Right cardiac atrium (tissue), 5 donors: ENCODE measurements around the gene MED16. TPM values are rescaled to one million over a fixed set of nuclear protein-coding genes. Genes with fewer than 3 reads are reported as not detected.
"Not testable (repeated sequence)": the region's sequence is repeated elsewhere in the genome, so short reads cannot be mapped to it uniquely, and the experiment has no call there.

ENCODE experiments used
- ATAC-seq, 2 donors: fragments of 200-7000 bp; cut with Tn5 transposase; one replicate each; pipeline versions ENCODE4 v1.8.0 to v1.9.1; 2020; ENCODE audit warnings: moderate library complexity in 2 of 2, mild to moderate bottlenecking in 1 of 2
- DNase-seq, 3 donors: peaks; one replicate each; pipeline ENCODE4 v3.0.0-alpha.2; 2020
- H3K27ac ChIP-seq: one replicate; pipeline ENCODE4 v1.5.1; 2013; ENCODE audit warnings: mild to moderate bottlenecking, low read length, control low read depth, moderate library complexity
- H3K27me3 ChIP-seq: one replicate; pipeline ENCODE4 v1.6.1; 2013; ENCODE audit not compliant: control insufficient read depth, insufficient read depth
- H3K4me1 ChIP-seq: one replicate; pipeline ENCODE4 v1.6.1; 2013; ENCODE audit warnings: low read length; ENCODE audit not compliant: control insufficient read depth, insufficient read depth
- H3K4me3 ChIP-seq: one replicate; pipeline ENCODE4 v1.5.1; 2013; ENCODE audit warnings: low read length, control low read depth
- H3K9me3 ChIP-seq: one replicate; pipeline ENCODE4 v1.6.1; 2013; ENCODE audit warnings: low read length; ENCODE audit not compliant: control insufficient read depth
- whole genome bisulfite sequencing: extraction: QIAGEN DNeasy Blood & Tissue Kit; methylation state at CpG from one replicate; pipeline ENCODE4 v1.1.7; 2013; 5-methylcytosine and 5-hydroxymethylcytosine counted together
- intact Hi-C, 4 donors: fragments of 100-400 bp; cut with DNase I; formaldehyde crosslinking; loops; one replicate each; pipeline versions ENCODE4 v1.11.0 to v1.14.0; 2022 to 2023
- polyA plus RNA-seq: library from polyadenylated mRNA; stranded (reverse); fragments of 200-250 nt; gene quantifications from one replicate; pipeline ENCODE4 v1.2.3, GENCODE V29; 2013
- total RNA-seq, 4 donors: library from RNA; stranded (reverse); fragmentation: NEBNext Ultra II Directional; extraction: Animal tissue kit (Norgen Biotek cat#: 25700); gene quantifications; one replicate each; pipeline ENCODE4 v1.2.1, GENCODE V29; 2021
- donor health status: healthy with polysubstance abuse.
- donor health status: DM: no; HTN: yes; CAD: no.
- donor health status: DM: no; HTN: no; CAD: no.
- donor health status: DM: no; HTN: yes; CAD: no; lungs with severe emphysema.
- donor health status: DM: yes; HTN: yes; CAD: no.

The MED16 gene
- total and polyA plus RNA-seq, 5 donors, result 21.3 to 28.4 (median 25.0) TPM

DNA sequence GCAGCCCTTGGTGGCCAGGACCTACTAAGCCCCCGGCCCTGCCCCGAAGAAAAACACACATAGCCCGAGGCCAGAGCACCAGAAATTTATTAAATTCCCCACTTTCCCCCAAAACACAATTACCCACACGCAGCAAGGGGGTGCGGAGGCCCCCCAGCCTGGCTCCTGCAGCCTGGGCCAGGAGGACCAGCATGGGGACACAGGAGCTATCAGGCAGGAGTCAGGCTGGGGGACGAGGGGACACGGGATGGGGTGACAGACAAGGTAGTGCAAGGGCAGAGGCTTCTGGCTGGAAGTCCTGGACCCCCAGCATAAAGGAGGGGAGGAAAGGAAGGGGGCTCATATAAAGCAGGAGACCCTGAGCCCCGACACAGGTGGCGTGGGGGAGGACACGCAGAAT lies 3.4 kb upstream of the MED16 start:
- no peak overlapping the region for H3K4me3 ChIP-seq
- DNase-seq (no peak), ATAC-seq (no peak)
- no peaks in the 10 kb centered on the region for H3K9me3 ChIP-seq
- no peaks in the 10 kb centered on the region for H3K4me1 ChIP-seq
- H3K27ac ChIP-seq, result no peak overlapping the region
- intact Hi-C loops, result no loop called here
- H3K27me3 ChIP-seq, result no peaks in the 10 kb centered on the region
- 96% methylated on average over 10 of the region's 10 CpGs for WGBS

DNA sequence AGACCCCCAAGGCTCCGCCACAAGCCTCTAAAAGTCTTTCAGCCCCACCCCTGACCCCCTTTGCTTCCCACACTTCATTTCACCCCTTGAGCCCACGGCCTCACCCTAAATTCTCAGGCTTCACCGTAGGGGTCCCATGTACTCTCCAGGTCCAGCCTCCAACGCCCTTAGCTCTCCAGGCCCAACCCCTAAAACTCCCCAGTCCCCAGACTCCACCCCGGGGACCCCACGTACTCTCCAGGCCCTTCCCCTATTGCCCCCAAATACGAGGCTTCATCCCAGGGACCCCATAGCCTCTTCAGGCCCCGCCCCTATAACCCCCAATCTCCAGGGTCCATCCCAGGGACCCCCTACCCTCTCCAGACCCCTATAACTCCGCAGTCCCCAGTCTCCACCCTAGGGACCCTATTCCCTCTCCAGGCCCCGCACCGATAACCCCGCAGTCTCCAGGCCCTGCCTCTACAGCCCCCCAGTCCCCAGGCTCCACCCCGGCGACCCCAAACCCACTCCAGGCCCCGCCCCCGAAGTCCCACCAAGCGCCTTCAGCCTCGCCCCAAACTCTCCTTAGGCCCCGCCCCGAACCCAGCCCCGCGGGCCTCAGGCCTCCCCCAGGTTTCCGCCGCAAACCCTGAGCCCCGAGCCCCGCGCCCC lies 619 bp downstream of the MED16 start:
- intact Hi-C loops, result no loop called here
- Histone ChIP-seq H3K27me3 (no peaks in the 10 kb centered on the region), H3K4me1 (no peaks in the 10 kb centered on the region), H3K9me3 (no peaks in the 10 kb centered on the region), H3K4me3 (peak overlapping the region; percentile 89), H3K27ac (peak overlapping the region; percentile 10)
- DNase-seq (peak in 1 of 3 donors; percentile 54), ATAC-seq (peak; percentile 4 to 5)
- 5% methylated on average over 26 of the region's 27 CpGs for WGBS

DNA sequence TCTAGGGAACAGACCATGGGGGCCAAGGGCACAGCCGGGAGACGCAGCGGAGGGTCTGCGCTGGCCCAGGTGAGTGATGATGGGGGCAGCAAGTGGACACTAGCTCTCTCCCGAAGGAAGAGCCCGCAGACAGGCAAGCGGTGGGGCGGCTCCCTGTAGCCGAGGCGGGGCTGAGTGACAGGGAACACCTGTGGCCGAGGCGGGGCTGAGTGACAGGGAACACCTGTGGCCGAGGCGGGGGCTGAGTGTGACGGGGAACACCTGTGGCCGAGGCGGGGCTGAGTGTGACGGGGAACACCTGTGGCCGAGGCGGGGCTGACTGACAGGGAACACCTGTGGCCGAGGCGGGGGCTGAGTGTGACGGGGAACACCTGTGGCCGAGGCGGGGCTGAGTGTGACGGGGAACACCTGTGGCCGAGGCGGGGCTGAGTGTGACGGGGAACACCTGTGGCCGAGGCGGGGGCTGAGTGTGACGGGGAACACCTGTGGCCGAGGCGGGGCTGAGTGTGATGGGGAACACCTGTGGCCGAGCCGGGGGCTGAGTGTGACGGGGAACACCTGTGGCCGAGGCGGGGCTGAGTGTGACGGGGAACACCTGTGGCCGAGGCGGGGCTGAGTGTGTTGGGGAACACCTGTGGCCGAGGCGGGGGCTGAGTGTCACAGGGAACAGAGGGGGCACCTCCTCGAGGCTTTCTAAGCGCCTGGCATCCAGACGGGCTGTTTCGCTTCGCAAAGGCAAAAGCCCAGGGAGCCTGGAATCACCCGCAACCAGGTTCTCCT lies 1.4 kb downstream of the MED16 start:
- intact Hi-C loops, H3K27ac ChIP-seq, H3K27me3 ChIP-seq, ATAC-seq, H3K4me1 ChIP-seq, H3K9me3 ChIP-seq: not testable (repeated sequence)
- H3K4me3 ChIP-seq, result peak overlapping the region; percentile 89
- WGBS, result 77% methylated on average over 48 of the region's 50 CpGs
- DNase-seq, result peak in 1 of 3 donors; percentile 58

DNA sequence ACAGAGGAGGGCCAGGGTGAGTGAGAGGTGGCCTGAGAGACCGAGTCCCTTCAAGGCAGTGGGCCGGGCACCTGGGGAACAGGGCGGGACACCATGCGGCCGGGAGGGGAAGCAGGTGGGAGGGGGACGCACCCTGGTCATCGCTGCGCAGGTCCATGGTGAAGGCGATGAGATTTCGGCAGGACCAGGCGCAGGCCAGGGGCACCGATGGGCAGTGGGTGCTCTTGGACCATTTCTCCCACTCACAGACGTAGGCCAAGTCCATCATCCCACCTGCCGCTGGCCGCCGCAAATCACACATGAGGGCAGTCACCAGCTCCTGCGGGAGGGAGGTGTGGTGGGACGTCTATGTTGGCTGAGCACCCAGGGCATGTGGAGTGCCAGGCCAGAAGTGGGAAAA lies 2.2 kb downstream of the MED16 start:
- DNase-seq, result peak in 1 of 3 donors; percentile 56
- no peaks in the 10 kb centered on the region for H3K9me3 ChIP-seq
- H3K4me1 ChIP-seq, result no peaks in the 10 kb centered on the region
- 86% methylated on average over 18 of the region's 18 CpGs for WGBS
- H3K4me3 ChIP-seq, result no peak overlapping the region
- no peak for ATAC-seq
- H3K27me3 ChIP-seq, result no peaks in the 10 kb centered on the region
- intact Hi-C loops, result no loop called here
- H3K27ac ChIP-seq, result no peak overlapping the region

DNA sequence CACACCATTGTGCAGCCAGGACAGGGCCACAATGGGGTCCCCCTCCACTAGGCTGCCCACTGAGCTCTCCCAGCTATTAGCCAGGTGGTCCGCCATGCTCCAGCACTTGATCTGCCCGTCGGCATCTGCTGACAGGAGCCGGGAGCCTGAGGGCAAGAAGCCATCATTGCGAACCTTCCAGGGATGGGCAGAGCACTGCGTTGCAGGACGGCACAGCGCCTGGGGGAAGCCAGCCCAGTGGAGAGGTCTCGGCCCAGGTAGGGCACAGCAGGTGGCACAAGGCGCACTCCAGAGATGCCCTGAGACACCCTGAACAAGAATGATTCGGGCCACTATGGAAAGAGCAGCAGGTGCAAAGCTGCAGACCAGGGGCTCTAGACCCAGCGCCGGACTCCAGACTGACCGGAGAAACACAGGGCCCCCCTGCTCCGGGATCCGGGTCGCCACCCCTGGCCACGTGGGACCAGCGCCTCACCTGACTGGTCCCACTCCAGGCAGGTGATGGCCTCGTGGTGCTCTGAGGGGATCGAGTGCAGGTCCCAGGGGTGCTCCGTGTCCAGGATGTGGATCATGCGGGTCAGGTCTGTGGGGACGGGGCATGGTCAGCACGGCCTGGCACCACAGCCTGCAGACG lies 3.2 kb downstream of the MED16 start:
- H3K27ac ChIP-seq, result no peak overlapping the region
- WGBS, result 92% methylated on average over 26 of the region's 26 CpGs
- intact Hi-C loops, result no loop called here
- H3K4me3 ChIP-seq, result no peak overlapping the region
- H3K9me3 ChIP-seq, result no peaks in the 10 kb centered on the region
- peak in 1 of 3 donors; percentile 56 for DNase-seq
- no peak for ATAC-seq
- H3K4me1 ChIP-seq, result no peaks in the 10 kb centered on the region
- no peaks in the 10 kb centered on the region for H3K27me3 ChIP-seq

DNA sequence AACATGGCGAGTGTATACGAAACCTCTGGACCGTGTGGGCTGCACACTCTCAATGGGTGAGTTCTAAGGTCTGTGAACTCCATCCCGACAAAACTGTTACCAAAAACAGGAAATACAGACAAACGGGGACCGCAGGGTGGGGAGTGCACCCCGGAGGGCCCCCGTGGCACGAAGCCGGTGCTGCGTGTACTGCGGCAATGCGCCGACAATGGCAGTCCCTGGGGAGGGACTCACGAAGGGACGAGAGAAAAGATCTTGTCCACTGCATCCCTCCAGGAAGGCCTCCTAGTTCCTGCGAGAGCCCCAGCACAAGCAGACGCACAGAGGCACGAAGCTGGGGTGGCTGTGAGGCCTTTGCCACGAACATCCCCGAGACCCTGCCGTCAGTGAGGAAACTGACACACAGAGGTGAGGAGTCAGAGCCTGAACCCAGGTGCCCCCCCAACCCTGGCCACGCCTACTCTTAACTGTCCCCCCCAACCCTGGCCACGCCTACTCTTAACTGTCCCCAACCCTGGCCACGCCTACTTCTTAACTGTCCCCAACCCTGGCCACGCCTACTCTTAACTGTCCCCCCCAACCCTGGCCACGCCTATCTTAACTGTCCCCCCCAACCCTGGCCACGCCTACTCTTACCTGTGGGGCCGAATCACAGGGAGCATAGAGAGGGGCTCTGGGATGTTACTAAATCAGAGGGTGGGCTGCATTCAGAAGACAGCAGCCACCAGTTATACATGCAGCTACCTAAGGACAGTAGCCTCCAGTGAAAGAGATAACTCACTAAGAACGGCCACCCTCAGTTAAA lies 4.2 kb downstream of the MED16 start:
- Histone ChIP-seq H3K4me3 (no peak overlapping the region), H3K27ac (no peak overlapping the region), H3K9me3 (no peaks in the 10 kb centered on the region), H3K4me1 (no peaks in the 10 kb centered on the region), H3K27me3 (no peaks in the 10 kb centered on the region)
- ATAC-seq, result no peak
- WGBS, result 92% methylated on average over 30 of the region's 30 CpGs
- intact Hi-C loops, result no loop called here
- peak in 1 of 3 donors; percentile 50 for DNase-seq

DNA sequence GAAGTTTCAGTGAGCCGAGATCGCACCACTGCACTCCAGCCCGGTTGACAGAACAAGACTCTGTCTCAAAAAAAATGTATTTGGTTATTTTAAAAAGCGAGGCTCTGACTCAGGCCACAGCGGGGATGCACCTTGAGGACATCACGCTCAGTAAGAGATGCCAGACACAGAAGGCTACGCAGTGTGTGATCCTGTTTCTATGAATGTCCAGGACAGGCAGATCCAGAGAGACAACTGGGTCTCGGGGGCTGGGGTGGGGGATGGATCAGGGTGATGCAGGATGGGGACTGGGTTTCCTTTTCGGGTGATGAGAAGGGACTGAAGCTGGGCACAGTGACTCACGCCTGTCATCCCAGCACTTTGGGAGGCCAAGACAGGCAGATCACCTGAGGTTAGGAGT lies 5.4 kb downstream of the MED16 start:
- no peak overlapping the region for H3K4me3 ChIP-seq
- no peak overlapping the region for H3K27ac ChIP-seq
- ATAC-seq (no peak), DNase-seq (no peak)
- 96% methylated on average over 10 of the region's 10 CpGs for WGBS
- no peaks in the 10 kb centered on the region for H3K27me3 ChIP-seq
- no peaks in the 10 kb centered on the region for H3K4me1 ChIP-seq
- H3K9me3 ChIP-seq, result no peaks in the 10 kb centered on the region
- intact Hi-C loops, result no loop called here

DNA sequence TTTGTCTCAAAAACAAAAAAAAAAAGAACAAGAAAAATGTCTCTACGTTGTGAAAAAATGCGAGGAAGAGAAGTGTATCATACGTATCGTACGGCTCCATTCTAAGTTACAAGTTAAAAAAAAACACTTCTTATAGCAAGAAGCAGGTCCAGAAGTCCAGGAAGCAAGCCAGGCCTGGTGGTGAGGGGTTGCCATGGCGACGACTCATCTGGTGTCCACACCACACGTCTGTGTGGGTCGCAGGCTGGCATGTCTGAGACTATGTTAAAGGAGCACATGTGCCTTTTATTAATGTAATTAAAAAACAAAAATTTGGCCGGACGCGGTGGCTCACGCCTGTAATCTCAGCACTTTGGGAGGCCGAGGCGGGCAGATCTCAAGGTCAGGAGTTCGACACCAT lies 5.9 kb downstream of the MED16 start:
- Histone ChIP-seq H3K4me3 (no peak overlapping the region), H3K9me3 (no peaks in the 10 kb centered on the region), H3K4me1 (no peaks in the 10 kb centered on the region), H3K27ac (no peak overlapping the region), H3K27me3 (no peaks in the 10 kb centered on the region)
- DNase-seq (no peak), ATAC-seq (no peak)
- 78% methylated on average over 16 of the region's 16 CpGs for WGBS
- intact Hi-C loops, result no loop called here

DNA sequence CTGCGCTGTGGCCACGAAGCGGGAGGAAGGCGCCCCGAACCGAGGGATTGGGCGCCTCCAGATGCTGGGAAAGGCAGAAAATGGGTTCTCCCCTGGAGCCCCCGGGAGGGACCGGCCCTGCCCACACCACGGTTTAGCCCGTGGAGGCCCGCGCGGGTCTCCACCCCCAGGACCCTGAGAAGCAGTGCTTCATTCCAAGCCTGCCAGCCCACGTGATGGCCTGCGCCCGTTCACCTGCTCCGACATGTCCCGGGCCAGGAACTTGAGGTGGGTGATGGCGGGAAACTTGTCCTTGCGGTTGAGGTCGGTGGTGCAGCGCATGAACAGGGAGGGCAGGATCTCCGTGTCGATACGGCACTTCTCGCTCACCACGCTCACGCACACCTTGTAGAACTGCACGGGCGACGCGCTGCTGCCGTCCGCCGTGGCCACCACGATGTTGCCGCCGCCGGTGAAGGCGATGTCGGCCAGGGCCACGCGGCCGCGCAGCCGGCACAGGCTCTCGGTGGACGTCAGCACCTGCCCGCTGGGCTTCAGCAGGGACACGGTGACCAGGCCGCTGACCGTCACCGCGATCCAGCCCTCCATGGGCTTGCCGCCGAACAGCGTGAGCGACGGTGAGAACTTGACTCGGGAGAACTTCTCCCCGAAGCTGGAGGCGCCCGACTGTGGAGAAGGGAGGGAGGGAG lies 7.3 kb downstream of the MED16 start:
- Histone ChIP-seq H3K27me3 (no peaks in the 10 kb centered on the region), H3K27ac (no peak overlapping the region), H3K4me1 (no peaks in the 10 kb centered on the region), H3K9me3 (no peaks in the 10 kb centered on the region), H3K4me3 (no peak overlapping the region)
- WGBS, result 96% methylated on average over 64 of the region's 64 CpGs
- ATAC-seq, result no peak
- DNase-seq, result peak in 1 of 3 donors; percentile 46
- intact Hi-C loops, result no loop called here

DNA sequence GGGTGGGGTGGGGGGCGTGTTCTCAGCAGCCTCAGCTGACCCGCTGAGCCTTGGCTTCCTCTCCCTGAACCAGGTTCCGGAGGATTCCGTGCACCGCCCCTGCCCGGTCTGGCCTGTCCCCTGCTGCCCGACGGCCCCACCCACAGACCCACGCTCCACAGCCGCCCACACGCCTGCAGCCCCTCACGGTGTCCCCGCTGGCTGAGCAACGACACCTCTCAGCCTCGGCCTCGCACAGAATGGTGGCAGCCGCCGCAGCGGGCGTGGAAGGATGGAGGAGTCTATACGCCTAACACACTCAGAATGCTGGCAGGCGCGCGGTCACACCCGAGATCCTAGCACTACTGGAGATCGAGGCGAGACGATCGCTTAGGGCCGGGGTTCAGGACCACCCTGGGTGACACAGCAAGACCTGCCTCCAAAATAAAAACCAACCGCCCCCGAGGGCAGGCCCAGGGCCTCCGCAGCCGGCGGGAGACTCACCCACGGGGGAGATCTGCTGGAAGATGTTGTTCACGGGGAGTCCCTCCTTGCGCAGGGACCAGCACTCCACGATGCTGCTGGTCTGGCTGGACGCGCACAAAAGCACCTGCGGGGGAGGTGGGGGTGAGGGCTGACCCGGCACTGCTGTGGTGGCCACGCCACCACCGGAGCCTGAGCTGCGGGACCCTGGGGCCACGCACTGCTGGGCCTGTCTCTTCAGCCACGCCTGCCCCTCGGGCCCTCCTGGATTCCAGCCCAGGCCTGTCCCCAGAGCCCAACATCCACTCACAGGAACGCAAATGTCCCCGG lies 8.4 kb downstream of the MED16 start:
- WGBS, result 93% methylated on average over 51 of the region's 51 CpGs
- intact Hi-C loops, result no loop called here
- DNase-seq, result peak in 2 of 3 donors; percentile 41 to 49

More for the DNA sequence above, 8.4 kb downstream of the MED16 start:
- Histone ChIP-seq H3K4me1 (no peaks in the 10 kb centered on the region), H3K27ac (no peak overlapping the region), H3K4me3 (no peak overlapping the region), H3K27me3 (no peaks in the 10 kb centered on the region), H3K9me3 (no peaks in the 10 kb centered on the region)
- no peak for ATAC-seq
